Prostate gland (tissue), 2 donors: ENCODE results near the gene CLEC3B.

Experiments
- POLR2A ChIP-seq: fragments of 450-650 bp; IDR thresholded peaks from one replicate; pipeline ENCODE4 v1.6.1; 2016; ENCODE audit warnings: antibody characterized with exemption, mild to moderate bottlenecking
- POLR2AphosphoS5 ChIP-seq: sonication (generic); formaldehyde crosslinking; IDR thresholded peaks from one replicate; pipeline ENCODE4 v1.6.1; 2017; ENCODE audit warnings: antibody characterized with exemption
- TF ChIP-seq, protein P1 (sequence below), 4 experiments: fragments of 200-600 bp in 2 of 4; fragments of 450-650 bp in 2 of 4; sonication (generic) in 2 of 4; IDR thresholded peaks; 1 replicate in 3 of 4; 2 replicates in 1 of 4; pipeline ENCODE4 v1.5.1; 2016 to 2019; ENCODE audit warnings: antibody characterized with exemption in 4 of 4, mild to moderate bottlenecking in 2 of 4, moderate library complexity in 2 of 4

DNA sequence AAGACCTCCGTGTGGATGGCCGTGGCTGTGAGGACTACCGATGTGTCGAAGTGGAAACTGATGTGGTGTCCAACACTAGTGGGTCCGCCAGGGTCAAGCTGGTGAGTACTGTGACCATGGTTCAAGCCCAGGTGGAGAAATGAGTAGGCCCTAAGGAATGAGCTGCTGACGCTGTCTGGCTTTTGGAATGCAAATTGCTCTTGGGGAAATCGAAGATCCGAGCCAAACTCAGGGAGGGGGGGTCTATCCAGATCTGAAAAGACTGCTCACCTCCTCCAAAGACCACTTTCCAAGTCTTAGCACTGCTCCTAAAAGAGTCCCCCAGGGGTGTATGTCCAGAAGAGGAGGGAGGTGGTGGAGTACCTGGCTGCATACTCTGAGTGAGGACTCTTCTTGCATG lies 37.0 kb upstream of the CLEC3B start:
- TF ChIP-seq POLR2AphosphoS5 (no peak), POLR2A (no peak)
- TF ChIP-seq, protein P1, sequence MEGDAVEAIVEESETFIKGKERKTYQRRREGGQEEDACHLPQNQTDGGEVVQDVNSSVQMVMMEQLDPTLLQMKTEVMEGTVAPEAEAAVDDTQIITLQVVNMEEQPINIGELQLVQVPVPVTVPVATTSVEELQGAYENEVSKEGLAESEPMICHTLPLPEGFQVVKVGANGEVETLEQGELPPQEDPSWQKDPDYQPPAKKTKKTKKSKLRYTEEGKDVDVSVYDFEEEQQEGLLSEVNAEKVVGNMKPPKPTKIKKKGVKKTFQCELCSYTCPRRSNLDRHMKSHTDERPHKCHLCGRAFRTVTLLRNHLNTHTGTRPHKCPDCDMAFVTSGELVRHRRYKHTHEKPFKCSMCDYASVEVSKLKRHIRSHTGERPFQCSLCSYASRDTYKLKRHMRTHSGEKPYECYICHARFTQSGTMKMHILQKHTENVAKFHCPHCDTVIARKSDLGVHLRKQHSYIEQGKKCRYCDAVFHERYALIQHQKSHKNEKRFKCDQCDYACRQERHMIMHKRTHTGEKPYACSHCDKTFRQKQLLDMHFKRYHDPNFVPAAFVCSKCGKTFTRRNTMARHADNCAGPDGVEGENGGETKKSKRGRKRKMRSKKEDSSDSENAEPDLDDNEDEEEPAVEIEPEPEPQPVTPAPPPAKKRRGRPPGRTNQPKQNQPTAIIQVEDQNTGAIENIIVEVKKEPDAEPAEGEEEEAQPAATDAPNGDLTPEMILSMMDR (IDR thresholded peaks at IDR 0.05): no peak
